PFSK-1 (cell line): ENCODE data around the gene NIPA2.

Source experiments
- FOXP2 ChIP-seq: optimal IDR thresholded peaks from 2 replicates; pipeline ENCODE3; 2011; ENCODE audit warnings: borderline replicate concordance, control low read depth, inconsistent platforms; ENCODE audit not compliant: insufficient read depth; ENCODE audit errors: extremely low read length, extremely low read depth
- POLR2AphosphoS5 ChIP-seq: IDR thresholded peaks from 2 replicates; pipeline ENCODE4 v1.6.1; 2012; ENCODE audit warnings: low read depth, mild to moderate bottlenecking, control low read depth, low read length, moderate library complexity
- SIN3A ChIP-seq: IDR thresholded peaks from 2 replicates; pipeline ENCODE4 v1.6.1; 2012; ENCODE audit warnings: mild to moderate bottlenecking, low read length, moderate library complexity, borderline replicate concordance; ENCODE audit not compliant: insufficient read depth
- TAF1 ChIP-seq: IDR thresholded peaks from 2 replicates; pipeline ENCODE4 v1.6.1; 2012; ENCODE audit warnings: low read length, control low read depth, borderline replicate concordance; ENCODE audit not compliant: insufficient read depth
- TF ChIP-seq, protein P1 (sequence below), 2 experiments: IDR thresholded peaks; 2 replicates each; pipeline versions ENCODE4 v1.6.1 to v1.8.0; 2011 to 2012; ENCODE audit warnings: low read depth in 2 of 2, low read length in 2 of 2, control low read depth in 1 of 2, inconsistent platforms in 1 of 2, mild to moderate bottlenecking in 1 of 2, moderate library complexity in 1 of 2; ENCODE audit not compliant: insufficient read depth in 1 of 2

NIPA2 gene

GRCh38 chr15:22890296-22890695 lies 51.8 kb downstream of the NIPA2 start:
- TF ChIP-seq SIN3A (no peak), TAF1 (no peak), FOXP2 (no peak), POLR2AphosphoS5 (no peak)
- TF ChIP-seq, protein P1, sequence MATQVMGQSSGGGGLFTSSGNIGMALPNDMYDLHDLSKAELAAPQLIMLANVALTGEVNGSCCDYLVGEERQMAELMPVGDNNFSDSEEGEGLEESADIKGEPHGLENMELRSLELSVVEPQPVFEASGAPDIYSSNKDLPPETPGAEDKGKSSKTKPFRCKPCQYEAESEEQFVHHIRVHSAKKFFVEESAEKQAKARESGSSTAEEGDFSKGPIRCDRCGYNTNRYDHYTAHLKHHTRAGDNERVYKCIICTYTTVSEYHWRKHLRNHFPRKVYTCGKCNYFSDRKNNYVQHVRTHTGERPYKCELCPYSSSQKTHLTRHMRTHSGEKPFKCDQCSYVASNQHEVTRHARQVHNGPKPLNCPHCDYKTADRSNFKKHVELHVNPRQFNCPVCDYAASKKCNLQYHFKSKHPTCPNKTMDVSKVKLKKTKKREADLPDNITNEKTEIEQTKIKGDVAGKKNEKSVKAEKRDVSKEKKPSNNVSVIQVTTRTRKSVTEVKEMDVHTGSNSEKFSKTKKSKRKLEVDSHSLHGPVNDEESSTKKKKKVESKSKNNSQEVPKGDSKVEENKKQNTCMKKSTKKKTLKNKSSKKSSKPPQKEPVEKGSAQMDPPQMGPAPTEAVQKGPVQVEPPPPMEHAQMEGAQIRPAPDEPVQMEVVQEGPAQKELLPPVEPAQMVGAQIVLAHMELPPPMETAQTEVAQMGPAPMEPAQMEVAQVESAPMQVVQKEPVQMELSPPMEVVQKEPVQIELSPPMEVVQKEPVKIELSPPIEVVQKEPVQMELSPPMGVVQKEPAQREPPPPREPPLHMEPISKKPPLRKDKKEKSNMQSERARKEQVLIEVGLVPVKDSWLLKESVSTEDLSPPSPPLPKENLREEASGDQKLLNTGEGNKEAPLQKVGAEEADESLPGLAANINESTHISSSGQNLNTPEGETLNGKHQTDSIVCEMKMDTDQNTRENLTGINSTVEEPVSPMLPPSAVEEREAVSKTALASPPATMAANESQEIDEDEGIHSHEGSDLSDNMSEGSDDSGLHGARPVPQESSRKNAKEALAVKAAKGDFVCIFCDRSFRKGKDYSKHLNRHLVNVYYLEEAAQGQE (IDR thresholded peaks at IDR 0.05; ENCODE audit: insufficient read depth in 1 of 2, low read depth in 2 of 2, low read length in 2 of 2) = no peak

- TF ChIP-seq TAF1 (no peak), FOXP2 (no peak), SIN3A (no peak), POLR2AphosphoS5 (no peak)
- TF ChIP-seq, protein P1 (IDR thresholded peaks at IDR 0.05; ENCODE audit: insufficient read depth in 1 of 2, low read depth in 2 of 2, low read length in 2 of 2) = no peak
Observed at GRCh38 chr15:22891426-22892210, 53.2 kb downstream of the NIPA2 start.

DNA sequence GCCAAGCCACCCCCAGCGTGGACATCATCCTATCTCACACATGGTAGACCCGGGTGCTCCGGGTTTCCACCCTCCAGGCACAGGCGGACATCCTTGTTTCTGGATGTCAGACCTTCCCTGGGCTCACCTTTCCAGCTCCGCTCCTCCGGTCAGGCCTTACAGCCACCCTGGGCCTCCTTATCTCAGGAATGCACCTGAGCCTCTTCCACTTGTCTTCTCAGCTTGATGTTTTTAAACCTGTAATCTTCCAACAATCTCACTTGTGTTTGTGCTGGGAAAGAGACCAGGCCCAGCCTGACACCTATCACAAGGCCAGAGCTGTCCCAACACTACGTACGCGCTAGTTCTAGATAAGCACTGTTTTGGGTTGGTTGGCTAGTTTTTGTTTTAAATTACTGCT lies 53.9 kb downstream of the NIPA2 start:
- no peak for TF ChIP-seq FOXP2

DNA sequence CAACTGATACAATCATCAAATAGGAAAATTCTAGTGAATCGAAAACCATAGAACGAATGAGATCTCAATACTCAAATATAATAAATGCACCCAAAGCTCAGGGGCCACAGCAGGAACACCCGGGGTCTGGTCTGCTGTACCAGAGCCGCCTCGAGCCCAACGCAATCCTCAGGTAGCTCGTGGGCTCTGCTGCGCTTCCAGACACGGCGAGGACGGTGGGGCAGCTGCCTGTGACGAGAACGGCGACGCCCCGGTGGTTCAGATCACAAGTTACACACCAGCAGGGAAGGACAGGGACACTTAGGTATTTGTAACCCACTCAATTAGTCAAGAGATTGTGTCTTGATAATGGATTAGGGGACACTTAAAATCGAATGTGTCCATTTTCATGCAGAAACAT lies 54.6 kb downstream of the NIPA2 start:
- TF ChIP-seq FOXP2 = no peak
- TF ChIP-seq, protein P1 (IDR thresholded peaks at IDR 0.05; ENCODE audit: insufficient read depth in 1 of 2, low read depth in 2 of 2, low read length in 2 of 2) = no peak
- no peak for TF ChIP-seq SIN3A
- no peak for TF ChIP-seq POLR2AphosphoS5
- no peak for TF ChIP-seq TAF1

DNA sequence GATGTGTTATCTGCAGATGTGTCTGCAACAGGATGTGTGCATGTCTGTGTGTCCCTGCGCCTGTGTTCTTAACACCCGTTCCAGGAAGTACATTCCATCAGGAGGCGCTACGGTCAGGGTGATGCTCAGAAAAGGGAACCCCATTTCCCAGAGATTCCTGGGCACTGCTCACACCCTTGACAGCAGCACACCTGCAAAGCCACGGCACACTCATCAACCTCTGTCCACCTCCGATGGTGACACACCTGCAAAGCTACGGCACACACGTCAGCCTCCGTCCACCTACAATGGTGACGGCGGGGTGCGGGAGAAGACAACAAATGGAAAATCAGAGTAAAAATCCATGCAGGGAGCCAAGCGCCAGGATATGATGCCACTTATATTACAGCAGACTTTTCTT lies 55.4 kb downstream of the NIPA2 start:
- TF ChIP-seq SIN3A (no peak), POLR2AphosphoS5 (no peak), FOXP2 (no peak), TAF1 (no peak)
- TF ChIP-seq, protein P1 (IDR thresholded peaks at IDR 0.05; ENCODE audit: insufficient read depth in 1 of 2, low read depth in 2 of 2, low read length in 2 of 2) = no peak
